Type B pancreatic cell (in vitro differentiated cells): ENCODE measurements around the gene ANXA6. TPM values are rescaled to one million over a fixed set of nuclear protein-coding genes. Genes with fewer than 3 reads are reported as not detected.

Experiments
- DNase-seq: peaks from one replicate; pipeline ENCODE4 v3.0.0; 2021; ENCODE audit warnings: mixed read lengths; ENCODE audit not compliant: unreplicated experiment; ENCODE audit errors: extremely low spot score
- H3K27ac Mint-ChIP-seq: 2 replicates; pipeline ENCODE4 v1.8.0; 2021; ENCODE audit warnings: mild to moderate bottlenecking, mixed read lengths
- H3K27me3 Mint-ChIP-seq: 2 replicates; pipeline ENCODE4 v1.8.0; 2021; ENCODE audit warnings: mixed read lengths
- H3K36me3 Mint-ChIP-seq: 2 replicates; pipeline ENCODE4 v1.8.0; 2021; ENCODE audit warnings: mixed read lengths
- H3K4me1 Mint-ChIP-seq: one replicate; pipeline ENCODE4 v1.8.0; 2021; ENCODE audit warnings: mixed read lengths; ENCODE audit not compliant: unreplicated experiment
- H3K4me3 Mint-ChIP-seq: 2 replicates; pipeline ENCODE4 v1.8.0; 2021; ENCODE audit warnings: mild to moderate bottlenecking, mixed read lengths
- H3K9me3 Mint-ChIP-seq: 2 replicates; pipeline ENCODE4 v1.8.0; 2021; ENCODE audit warnings: mixed read lengths
- long read RNA-seq: library from polyadenylated mRNA; unstranded; transcript quantifications from one replicate; pipeline ENCODE4 v2.0.0, GENCODE V29; 2020
- total RNA-seq: library from RNA; stranded (reverse); gene quantifications from 2 replicates; pipeline ENCODE4 v1.2.1, GENCODE V29; 2021; ENCODE audit warnings: low replicate concordance
- TF ChIP-seq, protein P1 (sequence below): fragments of 200-600 bp; sonication (generic); conservative IDR thresholded peaks from 2 replicates; pipeline ENCODE4 v1.5.0; 2021; ENCODE audit warnings: antibody characterized with exemption, mild to moderate bottlenecking

ANXA6 gene
- total RNA-seq = 42.8 and 200 TPM in 2 replicates
- long read RNA-seq, transcript ANXA6-201 (26 exons, 2,593 nt) = major isoform, 45 of 117 reads
- long read RNA-seq, partial matches to known transcripts = 8 of 117 reads
- long read RNA-seq, other reads (novel, unspliced or antisense) = 63 of 117 reads

DNA sequence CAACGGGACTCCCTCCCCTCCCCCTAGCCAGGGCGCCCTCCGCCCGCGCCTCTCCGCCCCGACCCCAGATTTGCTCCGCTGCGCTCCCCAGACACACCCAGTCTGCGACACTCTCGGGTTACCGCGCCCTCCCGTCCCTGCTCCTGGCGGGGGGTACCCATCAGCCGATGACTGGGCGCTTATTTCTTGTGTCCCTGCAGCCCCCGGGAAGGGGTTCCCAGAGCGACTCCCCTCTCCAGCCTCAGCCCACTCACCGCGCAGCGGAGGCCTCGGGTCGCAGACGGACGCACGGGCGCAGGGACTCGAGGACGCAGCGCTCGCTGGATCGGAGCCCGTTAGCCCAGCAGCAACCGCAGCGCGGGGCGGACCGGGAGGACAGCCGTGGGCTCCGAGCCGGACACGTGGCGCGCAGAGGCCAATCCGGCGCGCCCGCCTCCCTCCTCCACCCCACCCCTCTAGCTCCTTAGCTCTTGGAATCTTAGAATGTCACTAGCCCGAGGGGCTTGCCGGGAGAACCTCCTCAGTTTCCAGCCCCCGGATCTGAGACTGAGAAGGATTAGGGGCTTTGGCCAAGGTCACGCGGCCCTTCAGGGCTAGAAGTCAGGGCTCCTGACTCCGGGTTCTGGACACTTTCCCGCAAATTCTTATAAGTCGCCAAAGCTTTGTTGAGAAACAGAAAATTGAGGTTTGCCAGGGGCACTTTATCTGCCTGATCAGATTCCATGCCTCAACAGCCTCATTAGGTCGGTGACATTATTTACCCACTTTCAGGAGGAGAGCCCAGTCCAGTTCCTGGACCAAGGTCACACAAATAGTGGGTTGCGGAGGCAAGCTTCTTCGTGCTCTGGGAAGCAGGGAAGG lies at the start of gene ANXA6:
Gene ANXA6, minus strand, starts transcription at position 354 of the 861 bp plus-strand sequence. CDS start 9,878 bp downstream, outside the sequence.
- Mint-ChIP-seq H3K4me3 (peak within 1 kb of the TSS; percentile 90), H3K27me3 (peaks cover 14% of the 10 kb centered on the region), H3K27ac (peak within 1 kb of the TSS; percentile 82), H3K36me3 (no peaks in the 10 kb centered on the region), H3K4me1 (peaks cover 25% of the 10 kb centered on the region), H3K9me3 (no peaks in the 10 kb centered on the region)
- TF ChIP-seq, protein P1, sequence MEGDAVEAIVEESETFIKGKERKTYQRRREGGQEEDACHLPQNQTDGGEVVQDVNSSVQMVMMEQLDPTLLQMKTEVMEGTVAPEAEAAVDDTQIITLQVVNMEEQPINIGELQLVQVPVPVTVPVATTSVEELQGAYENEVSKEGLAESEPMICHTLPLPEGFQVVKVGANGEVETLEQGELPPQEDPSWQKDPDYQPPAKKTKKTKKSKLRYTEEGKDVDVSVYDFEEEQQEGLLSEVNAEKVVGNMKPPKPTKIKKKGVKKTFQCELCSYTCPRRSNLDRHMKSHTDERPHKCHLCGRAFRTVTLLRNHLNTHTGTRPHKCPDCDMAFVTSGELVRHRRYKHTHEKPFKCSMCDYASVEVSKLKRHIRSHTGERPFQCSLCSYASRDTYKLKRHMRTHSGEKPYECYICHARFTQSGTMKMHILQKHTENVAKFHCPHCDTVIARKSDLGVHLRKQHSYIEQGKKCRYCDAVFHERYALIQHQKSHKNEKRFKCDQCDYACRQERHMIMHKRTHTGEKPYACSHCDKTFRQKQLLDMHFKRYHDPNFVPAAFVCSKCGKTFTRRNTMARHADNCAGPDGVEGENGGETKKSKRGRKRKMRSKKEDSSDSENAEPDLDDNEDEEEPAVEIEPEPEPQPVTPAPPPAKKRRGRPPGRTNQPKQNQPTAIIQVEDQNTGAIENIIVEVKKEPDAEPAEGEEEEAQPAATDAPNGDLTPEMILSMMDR = no peak
- peak; percentile 83 for DNase-seq

DNA sequence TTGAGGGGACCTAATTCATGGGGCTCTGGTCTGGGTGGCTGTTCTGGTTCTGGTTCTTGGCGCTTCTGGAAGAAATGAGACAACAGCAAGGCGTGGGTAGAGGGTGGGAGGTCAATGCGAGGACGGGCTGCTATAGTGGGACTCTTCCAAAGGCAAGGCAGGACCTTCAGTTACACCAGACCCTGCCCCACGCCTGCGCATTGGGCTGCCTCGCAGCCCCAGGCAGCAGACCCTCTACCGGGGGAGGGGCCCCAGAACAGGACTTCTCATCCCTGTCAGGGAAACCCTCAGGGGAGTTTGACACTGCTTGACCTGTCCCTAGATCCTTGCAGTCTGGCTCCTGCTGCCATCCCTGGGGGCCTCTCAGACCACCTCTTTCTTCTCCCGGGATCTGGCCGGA lies 47.8 kb upstream of the ANXA6 start:
- H3K27me3 Mint-ChIP-seq = no peaks in the 10 kb centered on the region
- H3K9me3 Mint-ChIP-seq = no peaks in the 10 kb centered on the region
- TF ChIP-seq, protein P1 = no peak
- no peaks in the 10 kb centered on the region for H3K4me1 Mint-ChIP-seq
- H3K36me3 Mint-ChIP-seq = no peaks in the 10 kb centered on the region
- H3K4me3 Mint-ChIP-seq = no peak overlapping the region
- DNase-seq = peak; percentile 64
- H3K27ac Mint-ChIP-seq = no peak overlapping the region

DNA sequence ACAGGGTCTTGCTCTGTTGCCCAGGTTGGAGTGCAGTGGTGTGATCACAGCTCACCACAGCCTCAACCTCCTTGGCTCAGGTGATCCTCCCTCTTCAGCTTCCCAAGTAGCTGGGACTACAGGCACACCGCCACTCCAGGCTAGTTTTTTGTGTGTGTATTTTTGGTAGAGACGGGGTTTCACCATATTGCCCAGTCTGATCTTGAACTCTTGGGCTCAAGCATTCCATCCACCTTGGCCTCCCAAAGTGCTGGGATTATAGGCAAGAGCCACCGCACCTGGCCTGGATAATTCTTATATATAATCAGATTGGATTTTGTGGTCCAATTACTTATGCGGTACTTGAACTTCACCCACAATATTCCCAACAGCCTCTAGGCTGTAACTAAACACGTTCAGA lies 46.5 kb upstream of the ANXA6 start:
- H3K4me1 Mint-ChIP-seq = no peaks in the 10 kb centered on the region
- H3K27me3 Mint-ChIP-seq = no peaks in the 10 kb centered on the region
- peak; percentile 7 for DNase-seq
- TF ChIP-seq, protein P1 = no peak
- H3K4me3 Mint-ChIP-seq = no peak overlapping the region
- no peaks in the 10 kb centered on the region for H3K36me3 Mint-ChIP-seq
- H3K9me3 Mint-ChIP-seq = no peaks in the 10 kb centered on the region
- H3K27ac Mint-ChIP-seq = no peak overlapping the region

DNA sequence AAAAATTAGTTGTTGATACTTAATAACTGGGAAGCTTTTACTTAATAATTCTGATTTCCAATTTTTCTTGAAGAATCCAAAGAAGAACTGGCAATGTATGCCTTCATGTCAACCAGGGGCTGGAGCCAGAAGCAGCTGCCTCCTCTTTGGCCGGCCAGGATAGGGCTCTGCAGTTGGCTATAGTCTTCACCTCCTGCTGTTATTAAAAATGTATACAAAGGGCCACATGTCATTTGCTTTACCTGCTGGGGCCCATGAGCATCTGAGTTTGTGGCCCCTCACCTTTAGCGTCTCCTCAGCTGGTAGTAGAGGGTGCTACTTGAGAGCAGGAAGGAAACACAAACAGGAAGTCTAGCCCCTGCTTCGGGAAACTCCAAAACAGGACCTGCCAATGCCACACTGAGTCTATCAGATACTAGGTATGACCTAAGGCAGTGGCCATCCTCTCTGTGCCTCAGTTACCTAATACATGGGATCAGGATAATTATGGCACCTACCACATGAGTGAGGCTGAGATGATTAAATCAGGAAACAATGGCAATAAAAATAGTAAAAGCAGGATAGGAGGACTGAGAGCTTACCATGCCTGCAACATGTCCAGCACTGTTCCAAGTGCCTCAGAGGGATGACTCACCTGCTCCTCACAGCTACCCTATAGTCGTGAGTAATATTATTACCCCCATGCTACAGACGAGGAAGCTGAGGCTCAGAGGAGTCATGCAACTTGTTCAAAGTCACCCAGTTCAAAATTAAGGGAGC lies 45.0 kb upstream of the ANXA6 start:
- peak; percentile 16 for DNase-seq
- Mint-ChIP-seq H3K9me3 (no peaks in the 10 kb centered on the region), H3K4me1 (no peaks in the 10 kb centered on the region), H3K27me3 (no peaks in the 10 kb centered on the region), H3K27ac (no peak overlapping the region), H3K36me3 (no peaks in the 10 kb centered on the region), H3K4me3 (no peak overlapping the region)
- TF ChIP-seq, protein P1 = no peak

DNA sequence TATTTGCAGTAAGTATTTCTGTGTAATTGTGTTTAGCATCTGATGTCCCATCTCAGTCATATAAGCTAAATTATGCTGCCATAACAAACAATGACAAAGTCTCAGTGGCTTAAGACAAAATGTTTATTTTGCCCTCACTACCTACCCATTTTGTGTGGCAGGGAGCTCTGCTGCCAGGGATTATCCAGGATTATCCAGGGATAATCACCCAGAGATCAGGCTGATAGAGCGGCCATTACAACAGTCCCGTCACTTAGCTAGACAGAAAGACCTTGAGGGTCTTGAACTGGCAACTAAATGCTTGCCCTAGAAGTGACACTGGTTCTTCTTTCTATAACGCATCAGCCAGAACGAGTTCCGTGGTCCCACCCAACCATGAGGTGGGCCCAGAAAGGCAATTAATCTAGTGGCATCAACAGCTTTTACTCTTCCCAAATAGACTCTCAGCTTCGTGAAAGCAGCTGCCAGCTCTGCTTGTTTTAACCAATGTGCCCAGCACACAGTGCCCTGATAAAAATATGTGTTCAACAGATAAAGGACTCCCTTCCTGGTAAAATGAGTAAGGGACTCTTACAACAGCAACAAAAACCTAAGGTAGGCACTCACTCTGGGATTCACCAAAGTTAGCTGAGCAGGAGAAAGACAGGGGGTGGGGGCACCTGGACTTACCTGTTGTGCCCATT lies 43.5 kb upstream of the ANXA6 start:
- no peak overlapping the region for H3K27ac Mint-ChIP-seq
- no peaks in the 10 kb centered on the region for H3K9me3 Mint-ChIP-seq
- no peak overlapping the region for H3K4me3 Mint-ChIP-seq
- TF ChIP-seq, protein P1 = no peak
- H3K4me1 Mint-ChIP-seq = no peaks in the 10 kb centered on the region
- DNase-seq = peak; percentile 7
- H3K36me3 Mint-ChIP-seq = no peaks in the 10 kb centered on the region
- H3K27me3 Mint-ChIP-seq = no peaks in the 10 kb centered on the region
